ENCODE measurements around the gene PSPH.

DNA sequence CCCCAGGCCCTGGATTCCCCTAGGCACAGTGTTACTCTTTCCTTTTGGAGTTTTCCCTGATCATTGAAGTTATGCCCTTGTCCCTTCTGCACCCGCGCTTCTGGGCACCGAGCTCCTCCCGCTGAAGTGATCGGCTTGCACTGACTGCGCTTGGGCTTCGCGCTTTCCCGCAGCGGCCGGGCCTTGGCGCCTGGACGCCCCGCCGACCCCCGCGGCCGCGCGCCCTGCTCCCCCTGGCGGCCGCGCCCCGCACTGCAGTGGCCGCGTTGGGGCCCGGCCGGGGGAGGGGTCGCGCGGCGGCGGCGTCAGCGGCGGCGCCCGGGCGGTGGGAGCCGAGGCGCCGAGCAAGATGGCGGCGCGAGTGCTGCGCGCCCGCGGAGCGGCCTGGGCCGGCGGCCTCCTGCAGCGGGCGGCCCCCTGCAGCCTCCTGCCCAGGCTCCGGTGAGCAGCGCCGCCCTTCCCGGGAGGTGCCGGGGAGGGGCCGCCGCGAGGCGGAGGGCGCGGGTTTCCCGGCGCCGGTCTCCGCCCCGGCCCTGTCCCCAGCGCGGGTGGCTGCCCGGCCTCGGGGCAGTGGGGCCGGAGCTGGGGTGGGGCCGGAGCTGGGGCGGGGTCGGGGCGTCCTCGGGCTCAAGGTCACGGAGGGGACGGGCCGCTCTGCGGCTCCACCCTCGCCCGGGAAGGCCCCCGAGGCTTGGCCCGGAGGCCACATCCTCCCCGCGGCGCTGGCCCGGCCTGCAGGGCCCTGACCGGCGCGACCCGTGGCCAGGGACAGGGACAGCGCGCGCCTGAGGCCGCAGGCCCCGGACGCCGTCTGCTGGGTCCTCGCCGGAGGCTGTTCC lies 86.8 kb downstream of the PSPH start, which contains the start of gene NIPSNAP2:
- no peak for TF ChIP-seq NFIC (IDR thresholded peaks at IDR 0.05)
- no peak for TF ChIP-seq EP300 (IDR thresholded peaks at IDR 0.05; ENCODE audit: borderline replicate concordance)
- no peak for TF ChIP-seq CREB1 (IDR thresholded peaks at IDR 0.05; ENCODE audit: low read depth)
- TF ChIP-seq RAD21 (IDR thresholded peaks at IDR 0.05; ENCODE audit: low read depth), result no peak
- no peak for TF ChIP-seq FOXM1 (IDR thresholded peaks at IDR 0.05; ENCODE audit: borderline replicate concordance, low read depth)

All from Ishikawa (cell line).